HepG2 (cell line): ENCODE measurements around the gene VEZT. TPM values are rescaled to one million over a fixed set of nuclear protein-coding genes. Genes with fewer than 3 reads are reported as not detected.

ENCODE experiments used
- ATAC-seq: fragments of 200-7000 bp; cut with Tn5 transposase; 3 replicates; pipeline ENCODE4 v1.9.1; 2020; ENCODE audit warnings: mild to moderate bottlenecking, moderate library complexity
- BruUV-seq: library from RNA; stranded (reverse); fragments of 400-500 nt; replicated peaks from 2 replicates; lab custom pipeline; 2021; lab: Mats Ljungman, UMichigan
- CTCF ChIA-PET: fragments of 300-600 bp; formaldehyde crosslinking; extraction: SDS; loops from one replicate; lab custom pipeline; 2021; ENCODE audit warnings: low total read pairs, inconsistent platforms, low intra/inter-chr PET ratio; lab: Yijun Ruan, JAX
- POLR2A ChIA-PET: fragments of 350-600 bp; sonication (Branson Sonifier 250); formaldehyde crosslinking; loops from one replicate; lab custom pipeline; 2020; ENCODE audit warnings: antibody characterized with exemption, inconsistent platforms; lab: Yijun Ruan, JAX
- DNase-seq: peaks from one replicate; pipeline ENCODE4 v3.0.0-alpha.2; 2015; ENCODE audit warnings: low spot score
- FAIRE-seq: peaks from 3 replicates; lab custom pipeline; 2011; peaks lifted over from hg19 to GRCh38; lab: Jason Lieb, UNC
- H2AFZ ChIP-seq: one replicate; pipeline ENCODE4 v1.6.1; 2011; ENCODE audit warnings: low read length, inconsistent platforms
- H3K27ac ChIP-seq: fragments of 300-600 bp; 3 replicates; pipeline ENCODE4 v1.8.0; 2011; ENCODE audit warnings: mixed run types, mild to moderate bottlenecking, mixed read lengths, low read length, inconsistent platforms; ENCODE audit not compliant: insufficient read depth; ENCODE audit errors: extremely low read length
- H3K27me3 ChIP-seq, 2 experiments: fragments of 200-600 bp in 1 of 2; 2 replicates in 1 of 2; 3 replicates in 1 of 2; pipeline versions ENCODE4 v1.6.0 to v1.8.0; 2011; ENCODE audit warnings: low read length in 2 of 2, mild to moderate bottlenecking in 2 of 2, moderate library complexity in 2 of 2, inconsistent platforms in 1 of 2; ENCODE audit not compliant: insufficient read depth in 2 of 2, control insufficient read depth in 1 of 2
- H3K36me3 ChIP-seq, 2 experiments: fragments of 200-600 bp in 1 of 2; replicated peaks in 1 of 2; 2 replicates in 1 of 2; 3 replicates in 1 of 2; pipeline versions ENCODE4 v1.5.1 to v1.8.0; 2011; ENCODE audit warnings: low read length in 2 of 2, inconsistent platforms in 1 of 2; ENCODE audit not compliant: insufficient read depth in 2 of 2, control insufficient read depth in 1 of 2
- H3K4me1 ChIP-seq: 2 replicates; pipeline ENCODE4 v1.5.1; 2012; ENCODE audit warnings: low read length, inconsistent platforms; ENCODE audit not compliant: insufficient read depth
- H3K4me2 ChIP-seq: 2 replicates; pipeline ENCODE4 v1.6.0; 2011; ENCODE audit warnings: low read depth, low read length, inconsistent platforms
- H3K4me3 ChIP-seq, 3 experiments: fragments of 200-600 bp in 1 of 3; sonication (generic), shearing (Covaris generic) in 1 of 3; replicated peaks in 1 of 3; 2 replicates each; pipeline ENCODE4 v1.5.1; 2011 to 2016; ENCODE audit warnings: low read length in 3 of 3, inconsistent platforms in 2 of 3, low read depth in 2 of 3, mild to moderate bottlenecking in 2 of 3, control low read depth in 1 of 3, mixed read lengths in 1 of 3; ENCODE audit not compliant: insufficient read depth in 1 of 3
- H3K79me2 ChIP-seq: one replicate; pipeline ENCODE4 v1.6.1; 2011; ENCODE audit warnings: low read length, inconsistent platforms; ENCODE audit not compliant: insufficient read depth
- H3K9ac ChIP-seq: 2 replicates; pipeline ENCODE4 v1.6.0; 2011; ENCODE audit warnings: mild to moderate bottlenecking, low read depth, low read length, inconsistent platforms; ENCODE audit not compliant: insufficient read depth
- H3K9me3 ChIP-seq: 2 replicates; pipeline ENCODE4 v1.5.1; 2012; ENCODE audit warnings: mild to moderate bottlenecking, low read length
- H4K20me1 ChIP-seq: 2 replicates; pipeline ENCODE4 v1.6.0; 2011; ENCODE audit warnings: inconsistent platforms, mild to moderate bottlenecking, low read length, moderate library complexity; ENCODE audit not compliant: insufficient read depth
- KDM6A ChIP-seq: IDR thresholded peaks from 2 replicates; pipeline ENCODE4 v1.6.1; 2016; ENCODE audit warnings: low read depth
- MAFF ChIP-seq: IDR thresholded peaks from 2 replicates; pipeline ENCODE4 v1.6.1; 2011; ENCODE audit warnings: low read depth, low read length, improper control_type of control experiment
- NFIB ChIP-seq: sonication (generic); formaldehyde crosslinking; IDR thresholded peaks from 2 replicates; pipeline ENCODE4 v1.9.0; 2021; ENCODE audit warnings: missing genetic modification reagents, mild to moderate bottlenecking, borderline replicate concordance
- TCF12 ChIP-seq, 2 experiments: fragments of 450-650 bp in 1 of 2; sonication (generic) in 1 of 2; formaldehyde crosslinking in 1 of 2; IDR thresholded peaks; 2 replicates each; pipeline versions ENCODE4 v1.6.1 to v1.8.0; 2017 to 2022; ENCODE audit warnings: antibody characterized with exemption in 1 of 2, mild to moderate bottlenecking in 1 of 2, missing genetic modification reagents in 1 of 2, moderate library complexity in 1 of 2
- TFDP1 ChIP-seq: IDR thresholded peaks from 2 replicates; pipeline ENCODE4 v1.6.1; 2016; ENCODE audit warnings: missing compliant biosample characterization, missing genetic modification reagents, borderline replicate concordance
- ZBTB1 ChIP-seq: sonication (generic); formaldehyde crosslinking; IDR thresholded peaks from 2 replicates; pipeline ENCODE4 v1.4.0; 2020; ENCODE audit warnings: missing genetic modification reagents, borderline replicate concordance
- ZFP36 ChIP-seq: fragments of 150-350 bp; IDR thresholded peaks from 2 replicates; pipeline ENCODE4 v1.6.1; 2018; ENCODE audit warnings: borderline replicate concordance, low read length, low read depth; ENCODE audit not compliant: partially characterized antibody
- ZNF563 ChIP-seq: sonication (generic); formaldehyde crosslinking; IDR thresholded peaks from 2 replicates; pipeline ENCODE4 v1.8.0; 2022; ENCODE audit warnings: mild to moderate bottlenecking, moderate library complexity, missing genetic modification reagents
- ZNF660 ChIP-seq: sonication (generic); formaldehyde crosslinking; IDR thresholded peaks from 2 replicates; pipeline ENCODE4 v1.5.1; 2020; ENCODE audit warnings: mild to moderate bottlenecking, low read depth, missing genetic modification reagents, borderline replicate concordance
- ZNF747 ChIP-seq: sonication (generic); formaldehyde crosslinking; IDR thresholded peaks from 2 replicates; pipeline ENCODE4 v1.8.1; 2023; ENCODE audit warnings: missing genetic modification reagents, mild to moderate bottlenecking, borderline replicate concordance
- WGBS: methylation state at CpG from one replicate; pipeline ENCODE4 v1.1.6; 2017; ENCODE audit warnings: low lambda C conversion rate; 5-methylcytosine and 5-hydroxymethylcytosine counted together
- in situ Hi-C: cut with HindIII; loops from 2 replicates; pipeline ENCODE4 v1.10.0; 2017; ENCODE audit warnings: low pct_unique_long_range_greater_than_20kb; ENCODE audit not compliant: extremely low pct_ligation_motif_present
- intact Hi-C: fragments of 100-400 bp; cut with micrococcal nuclease; formaldehyde crosslinking; loops from one replicate; pipeline ENCODE4 v1.10.0; 2022; ENCODE audit not compliant: unreplicated experiment
- polyA plus RNA-seq, 8 experiments: library from polyadenylated mRNA; depleted of rRNA in 3 of 8; stranded (reverse) in 7 of 8; unstranded in 1 of 8; fragments of >200 nt; fragmentation: Illumina TruSeq in 4 of 8; extraction: Trizol in 4 of 8; gene quantifications; 2 replicates each; pipeline versions ENCODE4 v1.2.1 to v1.2.3, GENCODE V29; 2011 to 2016; ENCODE audit warnings: low read depth in 4 of 8, missing spikeins in 1 of 8, mixed read lengths in 1 of 8; ENCODE audit not compliant: insufficient read depth in 1 of 8
- total RNA-seq, 5 experiments: library from RNA; depleted of rRNA; stranded (reverse); fragments of >200 nt; fragmentation: Illumina TruSeq; extraction: Trizol; gene quantifications; 2 replicates each; pipeline ENCODE4 v1.2.3, GENCODE V29; 2016; ENCODE audit warnings: low read depth in 1 of 5
- TF ChIP-seq, protein P1 (sequence below): sonication (generic); formaldehyde crosslinking; IDR thresholded peaks from 2 replicates; pipeline ENCODE4 v1.5.0; 2020; ENCODE audit warnings: mild to moderate bottlenecking, missing genetic modification reagents, borderline replicate concordance

Gene VEZT
- total and polyA plus RNA-seq, 2 of the 13 experiments (the other 11 are each of a cell fraction or from before 2014, with no cell fraction given): 35.5 to 51.6 TPM

DNA sequence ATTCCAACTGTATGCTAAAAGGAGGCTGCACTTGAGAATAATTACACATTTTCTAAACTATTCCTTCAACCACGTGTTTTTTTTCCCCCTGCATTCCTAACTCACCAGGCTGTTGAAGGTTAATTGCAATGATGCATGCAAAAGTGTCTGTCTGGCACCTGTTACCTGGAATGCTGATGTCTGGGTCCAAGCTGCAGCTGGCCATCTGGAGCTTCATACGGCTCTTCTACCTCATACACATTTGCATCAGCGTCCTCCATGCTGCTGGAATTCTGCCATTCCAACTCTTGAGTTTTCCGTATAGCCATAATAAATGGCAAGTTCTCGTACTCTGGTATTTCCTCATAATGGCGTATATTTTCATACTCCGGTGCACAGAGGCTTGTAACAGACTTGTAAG lies 8.9 kb upstream of the VEZT start:
- ChIA-PET POLR2A (no interaction called here), CTCF (no interaction called here)
- Histone ChIP-seq H3K27ac (no peak overlapping the region), H2AFZ (no peak overlapping the region), H3K9ac (no peak overlapping the region), H3K79me2 (no peaks in the 10 kb centered on the region), H4K20me1 (no peaks in the 10 kb centered on the region), H3K4me3 (no peak overlapping the region), H3K4me2 (no peak overlapping the region), H3K4me1 (no peaks in the 10 kb centered on the region), H3K36me3 (peaks cover 0 to 6% of the 10 kb centered on the region in 2 experiments; a peak in 2 of 5 replicates), H3K9me3 (no peaks in the 10 kb centered on the region), H3K27me3 (no peaks in the 10 kb centered on the region)
- 99% methylated on average over 7 of the region's 7 CpGs for WGBS
- in situ Hi-C loops (no loop called here), intact Hi-C loops (no loop called here)
- ATAC-seq (no peak), DNase-seq (no peak), FAIRE-seq (no peak)
- no TSS peak for BruUV-seq
- TF ChIP-seq TFDP1 (CRISPR knock-in tag) (no peak), TCF12 (IDR thresholded peaks at IDR 0.05) (no peak), TCF12 (CRISPR knock-in tag; IDR thresholded peaks at IDR 0.05) (no peak), KDM6A (CRISPR knock-in tag) (no peak), MAFF (no peak), ZNF747 (CRISPR knock-in tag) (no peak), ZNF563 (CRISPR knock-in tag) (no peak), ZBTB1 (CRISPR knock-in tag) (no peak), ZNF660 (no peak), ZFP36 (no peak), NFIB (CRISPR knock-in tag) (no peak)
- TF ChIP-seq, protein P1, sequence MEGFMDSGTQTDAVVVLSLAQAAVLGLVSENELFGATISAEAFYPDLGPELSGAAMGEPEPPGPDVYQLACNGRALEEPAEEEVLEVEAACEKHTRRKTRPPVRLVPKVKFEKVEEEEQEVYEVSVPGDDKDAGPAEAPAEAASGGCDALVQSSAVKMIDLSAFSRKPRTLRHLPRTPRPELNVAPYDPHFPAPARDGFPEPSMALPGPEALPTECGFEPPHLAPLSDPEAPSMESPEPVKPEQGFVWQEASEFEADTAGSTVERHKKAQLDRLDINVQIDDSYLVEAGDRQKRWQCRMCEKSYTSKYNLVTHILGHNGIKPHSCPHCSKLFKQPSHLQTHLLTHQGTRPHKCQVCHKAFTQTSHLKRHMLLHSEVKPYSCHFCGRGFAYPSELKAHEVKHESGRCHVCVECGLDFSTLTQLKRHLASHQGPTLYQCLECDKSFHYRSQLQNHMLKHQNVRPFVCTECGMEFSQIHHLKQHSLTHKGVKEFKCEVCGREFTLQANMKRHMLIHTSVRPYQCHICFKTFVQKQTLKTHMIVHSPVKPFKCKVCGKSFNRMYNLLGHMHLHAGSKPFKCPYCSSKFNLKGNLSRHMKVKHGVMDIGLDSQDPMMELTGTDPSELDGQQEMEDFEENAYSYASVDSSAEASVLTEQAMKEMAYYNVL (CRISPR knock-in tag): no peak
- TF ChIP-seq, all 625 proteins: peak for 0
